GM21381 (cell line): ENCODE results near the gene ARHGEF39.

ENCODE experiments used
- ATAC-seq: cut with Tn5 transposase; IDR thresholded peaks from one replicate; pipeline ENCODE4 v1.9.1; 2021; ENCODE audit warnings: mild to moderate bottlenecking, moderate library complexity; ENCODE audit not compliant: unreplicated experiment

ARHGEF39 gene

GRCh38 chr9:35691757-35692301 is 26.8 kb upstream of the ARHGEF39 start:
- no peak for ATAC-seq

GRCh38 chr9:35691334-35691650 is 26.3 kb upstream of the ARHGEF39 start:
- ATAC-seq: no peak

DNA sequence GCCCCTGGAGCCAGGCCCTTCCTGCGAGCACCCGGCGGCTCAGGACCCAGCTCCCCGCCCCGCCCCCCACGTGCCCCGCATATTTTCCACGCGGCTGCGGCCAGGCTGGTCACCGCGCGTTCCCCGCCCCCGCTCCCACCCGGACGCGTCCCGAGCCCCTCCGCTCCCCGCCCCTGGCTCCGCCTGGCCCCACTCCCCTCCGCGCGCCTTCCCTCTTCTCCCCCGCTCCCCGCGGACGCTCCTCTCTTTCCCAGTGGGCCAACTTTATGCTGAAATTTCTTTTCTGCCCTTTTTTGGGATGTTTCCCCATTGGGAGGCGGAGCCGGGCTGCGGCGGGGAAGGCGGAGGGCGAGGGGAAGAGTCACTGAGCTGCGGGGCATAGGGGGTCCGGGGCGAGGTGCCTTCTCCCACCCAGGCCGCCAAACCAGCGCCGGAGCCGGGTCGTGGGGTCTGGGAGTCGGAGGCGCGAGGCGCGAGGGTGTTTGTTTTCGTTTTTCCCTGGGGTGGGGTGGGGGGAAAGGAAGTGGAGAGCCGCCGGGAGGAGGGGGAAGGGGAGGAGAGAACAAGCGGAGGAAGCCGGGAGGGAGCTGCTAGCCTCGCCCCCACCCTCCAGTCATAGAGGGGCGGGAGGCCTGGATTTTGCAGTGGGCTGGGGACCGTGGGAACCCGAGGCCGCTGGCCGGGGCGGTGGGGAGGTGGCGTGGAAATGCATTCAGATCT is 25.8 kb upstream of the ARHGEF39 start:
- no peak for ATAC-seq

- ATAC-seq: no peak
Measured at GRCh38 chr9:35690294-35690613, 25.3 kb upstream of the ARHGEF39 start.

DNA sequence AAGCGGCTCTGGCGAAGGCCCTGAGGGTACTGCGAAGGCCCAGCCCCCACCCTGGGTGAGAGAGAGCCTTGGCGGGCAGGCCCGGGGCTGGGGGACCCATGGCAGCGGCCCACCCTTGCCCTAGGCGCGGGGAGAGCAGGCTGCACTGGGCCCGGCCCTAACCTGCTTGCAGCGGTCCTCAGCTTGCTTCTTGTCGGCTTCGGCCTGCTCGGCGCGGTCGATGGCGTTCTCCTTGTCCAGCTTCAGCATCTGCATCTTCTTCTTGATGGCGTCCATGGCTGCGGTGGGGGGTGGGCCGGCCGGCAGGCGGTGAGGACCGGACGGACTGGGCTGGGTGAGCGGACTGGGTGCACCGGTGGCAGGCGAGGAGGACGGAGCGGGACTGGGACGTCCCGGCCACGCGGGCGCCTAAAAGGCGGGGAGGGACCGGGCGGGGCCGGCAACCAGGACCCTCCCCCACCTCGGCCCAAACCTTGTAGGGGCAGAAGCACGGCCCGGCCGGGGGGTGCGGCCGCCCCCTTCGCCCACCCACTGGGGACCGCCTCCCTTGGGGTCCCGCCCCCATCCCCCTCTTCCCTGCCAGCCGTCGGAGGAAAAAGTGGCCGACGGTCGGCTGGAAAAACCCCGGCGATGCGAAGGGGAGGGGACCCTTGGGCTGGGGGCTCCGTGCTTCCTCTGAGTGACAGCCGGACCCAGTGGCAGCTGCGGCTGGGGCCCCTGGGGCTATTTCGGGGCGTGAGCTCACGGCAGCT is 24.7 kb upstream of the ARHGEF39 start, which contains the start of gene TPM2:
Gene TPM2, minus strand, starts transcription at position 384 of the 752 bp plus-strand sequence. Its CDS starts 108 bp downstream, at position 276.
- no peak for ATAC-seq

DNA sequence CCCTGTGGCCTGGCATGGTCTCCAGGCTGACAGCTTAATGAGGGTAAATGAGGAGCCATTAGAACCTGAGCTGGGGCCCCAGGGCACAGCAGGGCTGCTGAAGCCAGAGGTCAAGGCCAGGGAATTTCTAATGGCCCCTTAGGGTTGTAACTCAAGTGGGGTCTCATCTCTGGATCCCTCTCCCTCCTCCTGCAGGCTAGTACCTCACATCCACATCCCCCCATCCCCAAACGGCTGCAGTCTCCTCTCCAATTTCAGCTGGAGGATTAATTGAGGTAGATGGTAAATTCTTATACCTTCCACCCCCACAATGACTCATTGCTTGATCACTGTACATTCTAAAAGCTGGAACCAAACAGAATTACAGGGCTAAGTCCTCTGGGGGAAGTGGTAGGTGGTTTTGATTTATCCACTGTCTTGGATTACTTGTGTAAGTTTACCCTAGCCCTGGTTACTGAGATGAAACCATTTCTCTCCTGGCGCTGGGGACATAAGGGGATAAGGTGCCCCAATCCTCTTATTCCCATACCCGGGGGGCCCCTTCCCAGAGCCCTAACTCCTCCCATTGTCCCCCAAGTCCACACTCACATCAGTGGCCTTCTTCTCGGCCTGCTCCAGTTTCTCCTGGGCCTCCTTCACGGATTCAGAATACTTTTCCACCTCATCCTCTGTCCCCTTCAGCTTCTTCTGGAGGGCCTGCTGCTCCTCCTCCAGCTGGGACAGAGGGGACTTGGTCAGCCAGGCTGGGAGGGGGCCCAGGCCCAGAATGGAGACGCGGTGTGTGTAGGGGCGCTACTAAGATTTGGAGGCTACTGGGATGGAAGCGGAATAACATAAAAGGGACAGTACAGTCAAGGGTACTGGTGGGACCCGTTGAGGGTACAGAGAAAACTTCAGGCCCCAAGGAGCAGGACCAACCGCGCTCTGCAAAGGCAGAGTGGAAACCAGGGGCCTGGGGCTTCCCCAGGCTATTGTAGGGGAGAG is 23.9 kb upstream of the ARHGEF39 start:
- no peak for ATAC-seq

DNA sequence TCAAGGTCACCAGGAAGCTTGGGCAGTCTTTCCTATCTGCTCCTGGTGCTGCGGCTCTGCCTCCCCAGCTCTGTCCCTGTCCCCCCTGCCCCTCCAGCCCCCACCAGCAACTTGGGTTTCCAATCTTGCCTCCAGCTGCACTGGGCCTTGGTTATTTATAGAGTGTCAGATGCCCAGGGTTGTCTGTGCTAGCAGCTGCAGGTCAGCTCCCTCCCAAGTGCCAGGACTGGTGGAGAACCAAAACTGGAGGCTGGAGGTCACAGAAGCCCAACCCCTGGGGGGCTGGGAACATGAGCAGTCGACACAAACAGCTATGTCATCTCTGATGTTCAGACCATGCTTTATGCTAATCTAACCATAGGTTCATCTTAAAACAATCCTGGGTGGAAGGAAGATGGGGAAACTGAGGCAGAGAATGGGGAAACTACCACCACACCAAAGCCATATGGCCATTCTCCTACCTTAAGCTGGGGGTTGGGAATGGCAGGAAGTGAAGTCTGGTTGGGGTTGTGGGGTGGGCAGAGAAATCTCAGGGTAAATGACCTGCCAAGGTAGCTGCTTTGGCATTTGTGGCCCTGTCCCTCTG is 23.1 kb upstream of the ARHGEF39 start:
- no peak for ATAC-seq

DNA sequence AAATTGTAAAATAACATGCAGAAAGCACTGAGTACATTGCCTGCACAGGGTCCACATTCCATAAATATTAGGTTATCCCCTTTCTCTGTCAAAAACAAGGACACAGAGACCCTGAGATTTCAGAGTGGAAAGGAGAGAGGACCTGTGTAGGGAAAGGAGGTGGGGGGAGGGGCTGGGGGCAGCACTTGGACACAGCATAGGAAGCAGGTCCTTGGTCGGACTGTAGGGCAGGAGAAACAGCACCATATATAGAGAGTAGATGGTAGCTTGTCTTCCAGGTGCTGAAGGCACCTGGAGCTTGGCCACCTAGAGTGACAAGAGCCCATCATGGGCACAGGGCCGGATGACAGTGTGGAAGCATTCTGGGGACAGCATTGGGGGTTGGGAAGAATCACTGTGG is 22.3 kb upstream of the ARHGEF39 start:
- ATAC-seq: no peak

GRCh38 chr9:35686222-35687203 is 21.5 kb upstream of the ARHGEF39 start:
- ATAC-seq: no peak

DNA sequence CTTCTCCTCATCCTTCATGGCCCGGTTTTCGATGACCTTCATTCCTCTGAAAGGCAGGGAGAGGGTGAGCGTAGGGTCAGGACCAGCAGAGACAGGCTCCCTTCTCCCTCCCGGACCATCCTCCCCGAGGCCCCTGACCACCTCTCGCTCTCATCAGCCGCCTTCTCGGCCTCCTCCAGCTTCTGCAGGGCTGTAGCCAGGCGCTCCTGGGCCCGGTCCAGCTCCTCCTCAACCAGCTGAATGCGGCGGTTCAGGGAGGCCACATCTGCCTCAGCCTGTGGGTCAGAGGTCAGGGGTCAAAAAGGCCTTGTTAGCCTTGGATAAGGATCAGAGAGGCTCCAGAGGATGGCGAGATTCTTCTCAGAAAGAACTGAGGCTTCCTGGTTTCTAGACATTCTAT is 20.5 kb upstream of the ARHGEF39 start:
- no peak for ATAC-seq

- ATAC-seq: no peak
Measured at GRCh38 chr9:35684921-35685320, 19.9 kb upstream of the ARHGEF39 start.

DNA sequence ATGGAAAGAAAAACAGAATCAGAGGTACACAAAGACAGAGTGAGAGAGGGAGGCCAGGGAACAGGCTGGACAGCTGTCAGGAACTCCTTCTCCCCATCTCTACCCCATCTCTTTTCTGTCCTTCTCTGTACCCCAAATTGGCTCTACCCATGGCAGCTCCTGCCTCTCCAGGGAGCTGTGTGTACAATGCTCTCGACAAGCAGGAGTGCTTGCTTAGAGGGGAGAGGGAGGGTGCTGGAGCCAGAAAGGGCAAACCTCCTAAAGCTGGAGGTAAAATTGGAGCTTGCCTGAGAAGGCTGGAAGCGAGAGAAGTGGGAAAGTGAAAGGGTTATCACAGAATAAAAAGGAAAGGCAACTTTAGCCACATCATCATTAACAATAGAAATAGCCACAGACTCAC is 18.3 kb upstream of the ARHGEF39 start:
- no peak for ATAC-seq

DNA sequence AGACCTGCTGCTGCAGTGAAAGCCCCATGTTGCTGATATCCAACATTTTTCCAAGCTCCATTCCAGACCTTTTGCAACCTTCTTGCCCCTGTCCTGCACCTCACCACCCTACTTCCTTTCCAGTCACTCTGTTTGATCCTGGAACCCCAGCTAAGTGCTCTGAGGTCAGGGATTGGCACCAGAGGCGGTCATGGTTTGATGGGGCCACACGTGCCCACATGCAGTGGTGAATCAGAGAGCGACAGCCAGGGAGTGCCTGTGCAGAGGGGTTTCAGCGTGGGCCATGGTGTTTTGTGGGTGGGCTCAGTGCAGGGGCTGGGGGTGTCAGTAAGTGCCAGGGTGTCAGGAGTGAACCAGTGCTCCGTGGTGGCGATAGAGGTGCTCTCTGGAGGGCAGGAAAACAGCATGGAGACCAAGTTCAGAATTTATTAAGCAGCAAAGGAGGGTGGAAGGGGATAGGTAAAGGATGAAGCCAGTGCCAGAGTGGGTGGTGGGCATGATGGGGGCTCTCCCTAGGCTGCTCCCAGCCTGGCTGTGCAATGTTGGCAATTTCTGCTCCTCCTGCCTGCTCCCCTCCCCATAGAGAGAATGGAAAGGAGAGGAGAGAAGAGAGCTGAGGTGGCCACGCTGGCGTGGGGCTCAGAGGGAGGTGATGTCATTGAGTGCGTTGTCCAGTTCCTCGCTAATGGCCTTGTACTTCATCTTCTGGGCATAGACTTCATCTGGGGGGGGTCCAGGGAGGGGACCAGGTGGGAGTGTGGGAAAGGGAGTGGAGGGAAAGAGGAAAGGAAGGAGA is 17.7 kb upstream of the ARHGEF39 start:
- no peak for ATAC-seq

GRCh38 chr9:35682051-35682450 is 17.1 kb upstream of the ARHGEF39 start:
- no peak for ATAC-seq

DNA sequence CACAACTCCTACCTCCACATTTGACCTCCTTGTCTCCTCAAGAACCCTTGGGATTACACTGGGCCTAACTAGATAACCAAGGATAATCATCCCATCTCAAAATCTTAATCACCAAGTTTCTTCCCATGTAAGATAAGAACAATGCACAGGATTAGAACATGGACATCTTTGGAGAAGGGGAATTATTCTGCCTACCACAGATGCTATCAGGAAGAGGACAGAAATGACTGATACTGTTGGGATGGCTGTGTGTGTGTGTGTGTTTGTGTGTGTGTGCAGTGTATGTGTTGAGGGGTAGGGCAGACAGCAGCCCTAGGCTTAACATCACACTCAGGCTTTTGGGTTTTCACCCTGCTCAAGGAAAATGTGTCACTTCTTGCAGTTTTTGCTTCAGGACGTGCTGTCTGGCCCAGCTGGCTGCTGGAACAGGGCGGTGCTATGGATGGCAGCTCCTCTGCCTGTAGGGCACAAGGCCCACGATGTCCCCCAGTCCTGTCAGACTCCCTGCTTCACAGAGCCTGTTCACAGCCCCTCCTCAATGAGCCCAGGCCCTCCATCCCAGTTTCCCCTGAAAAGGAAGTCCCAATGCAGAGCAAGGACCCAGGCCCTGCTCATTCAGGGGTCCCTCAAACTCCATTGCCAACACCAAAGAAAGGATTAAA is 16.5 kb upstream of the ARHGEF39 start:
- ATAC-seq: no peak

- no peak for ATAC-seq
Measured at GRCh38 chr9:35680331-35681105, 15.5 kb upstream of the ARHGEF39 start.

- ATAC-seq: no peak
Measured at GRCh38 chr9:35679766-35680330, 14.9 kb upstream of the ARHGEF39 start.
